ENCODE results near the gene TSC1. TPM values are rescaled to one million over a fixed set of nuclear protein-coding genes. Genes with fewer than 3 reads are reported as not detected.
A peak's percentile ranks its signal among the peaks of the same experiment; 100 is the strongest.

Gene TSC1
- total RNA-seq, 4 donors from 2014 or later = 52.7 to 114 (median 66.7) TPM

- 82 to 83% methylated on average over 6 of the region's 6 CpGs for WGBS, 2 donors
- TF ChIP-seq CTCF (IDR thresholded peaks at IDR 0.05) (no peak), POLR2A (IDR thresholded peaks at IDR 0.05) (no peak)
- H3K27ac ChIP-seq = no peak overlapping the region
- no peaks in the 10 kb centered on the region for H3K9me3 ChIP-seq
- no peaks in the 10 kb centered on the region for H3K27me3 ChIP-seq
- no peak for DNase-seq
- intact Hi-C loops (cut with DNase I) = no loop called here
- H3K36me3 ChIP-seq = peaks cover 0 to 4% of the 10 kb centered on the region in 2 donors
- peaks cover 12 to 31% of the 10 kb centered on the region in 2 donors for H3K4me1 ChIP-seq
- no peak overlapping the region for H3K4me3 ChIP-seq (replicated peaks in 1 of 3)
Measured at GRCh38 chr9:132882616-132883015, 61.8 kb downstream of the TSC1 start.

GRCh38 chr9:132881826-132882225 is 62.6 kb downstream of the TSC1 start:
- no peak for DNase-seq
- H3K27me3 ChIP-seq = no peaks in the 10 kb centered on the region
- no peaks in the 10 kb centered on the region for H3K36me3 ChIP-seq
- WGBS, 2 donors = 86 to 92% methylated on average over 6 of the region's 6 CpGs
- peaks cover 12 to 37% of the 10 kb centered on the region in 2 donors for H3K4me1 ChIP-seq
- H3K4me3 ChIP-seq (replicated peaks in 1 of 3) = no peak overlapping the region
- TF ChIP-seq CTCF (IDR thresholded peaks at IDR 0.05) (no peak), POLR2A (IDR thresholded peaks at IDR 0.05) (no peak)
- H3K27ac ChIP-seq = no peak overlapping the region
- H3K9me3 ChIP-seq = no peaks in the 10 kb centered on the region
- intact Hi-C loops (cut with DNase I) = no loop called here

- intact Hi-C loops (cut with DNase I) = no loop called here
Measured at GRCh38 chr9:132880324-132880661, 64.1 kb downstream of the TSC1 start.

GRCh38 chr9:132879457-132880323 is 64.7 kb downstream of the TSC1 start:
- intact Hi-C loops (cut with DNase I) = loop anchor here (5.0 kb wide), 1 partner anchor 207 kb away; the partner anchor contains the start of gene GTF3C4

More at GRCh38 chr9:132880324-132880661, 64.1 kb downstream of the TSC1 start:
- peak; percentile 70 to 72 for DNase-seq
- no peaks in the 10 kb centered on the region for H3K36me3 ChIP-seq
- H3K27ac ChIP-seq = peak overlapping the region; percentile 89 to 99 (median 94)
- H3K4me1 ChIP-seq = peaks cover 7 to 26% of the 10 kb centered on the region in 2 donors
- H3K9me3 ChIP-seq = no peaks in the 10 kb centered on the region
- H3K27me3 ChIP-seq = no peaks in the 10 kb centered on the region
- TF ChIP-seq POLR2A (IDR thresholded peaks at IDR 0.05) = no peak
- no peak for TF ChIP-seq CTCF (IDR thresholded peaks at IDR 0.05)
- WGBS, 2 donors = 55 to 67% methylated on average over 7 of the region's 7 CpGs
- no peak overlapping the region for H3K4me3 ChIP-seq (replicated peaks in 1 of 3)

More at GRCh38 chr9:132879457-132880323, 64.7 kb downstream of the TSC1 start:
- H3K9me3 ChIP-seq = no peaks in the 10 kb centered on the region
- no peak for DNase-seq
- 75 to 76% methylated on average over 6 of the region's 6 CpGs for WGBS, 2 donors
- peaks cover 7 to 24% of the 10 kb centered on the region in 2 donors for H3K4me1 ChIP-seq
- no peaks in the 10 kb centered on the region for H3K27me3 ChIP-seq
- no peak for TF ChIP-seq CTCF (IDR thresholded peaks at IDR 0.05)
- peak in 1 of 2 donors; percentile 32 for TF ChIP-seq POLR2A (IDR thresholded peaks at IDR 0.05)
- H3K4me3 ChIP-seq (replicated peaks in 1 of 3) = peak overlapping the region in 2 of 3 donors; percentile 10 to 94
- no peaks in the 10 kb centered on the region for H3K36me3 ChIP-seq
- H3K27ac ChIP-seq = peak overlapping the region; percentile 89 to 99 (median 94)

All from thyroid gland (tissue), 4 donors.